ENCODE data around the gene SLC25A33.

- TF ChIP-seq CTCF (optimal IDR thresholded peaks at IDR 0.05 in 1 of 3, IDR thresholded peaks at IDR 0.05 in 1 of 3, conservative IDR thresholded peaks at IDR 0.05 in 1 of 3; ENCODE audit: extremely low read depth in 1 of 3, insufficient read depth in 2 of 3, low read length in 3 of 3), result no peak
- TF ChIP-seq EZH2 (IDR thresholded peaks at IDR 0.05; ENCODE audit: low read length), result no peak
These were observed 81.8 kb downstream of the SLC25A33 start for GRCh38 chr1:9621032-9621431.
